ENCODE data around the gene CACNB4.

Gene CACNB4

DNA sequence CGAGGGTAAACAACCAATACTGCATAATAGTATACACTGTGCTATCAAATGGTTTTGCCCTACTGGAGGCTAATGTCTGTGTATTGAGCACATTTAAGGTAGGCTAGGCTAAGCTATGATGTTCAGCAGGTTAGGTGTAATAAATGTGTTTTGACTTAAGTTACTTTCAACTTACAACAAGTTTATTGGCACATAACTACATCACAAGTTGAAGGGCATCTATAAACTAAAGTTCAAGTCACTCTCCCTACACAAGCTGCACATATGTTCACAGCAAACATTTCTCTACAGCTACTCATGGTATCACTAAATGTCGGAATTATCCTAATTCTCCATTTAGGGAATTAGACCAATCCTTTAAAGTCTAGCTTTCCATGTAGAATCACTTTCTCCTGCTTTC, 282.0 kb downstream of the CACNB4 start:
- no peaks in the 10 kb centered on the region for H3K27me3 ChIP-seq (replicated peaks)
- H3K4me3 ChIP-seq (ENCODE audit: low read depth, low read length) = no peak overlapping the region
- in situ Hi-C loops (cut with HindIII; ENCODE audit: low pct_ligation_motif_present, low sequenced_read_pairs) = no loop called here
- TF ChIP-seq, protein P1, sequence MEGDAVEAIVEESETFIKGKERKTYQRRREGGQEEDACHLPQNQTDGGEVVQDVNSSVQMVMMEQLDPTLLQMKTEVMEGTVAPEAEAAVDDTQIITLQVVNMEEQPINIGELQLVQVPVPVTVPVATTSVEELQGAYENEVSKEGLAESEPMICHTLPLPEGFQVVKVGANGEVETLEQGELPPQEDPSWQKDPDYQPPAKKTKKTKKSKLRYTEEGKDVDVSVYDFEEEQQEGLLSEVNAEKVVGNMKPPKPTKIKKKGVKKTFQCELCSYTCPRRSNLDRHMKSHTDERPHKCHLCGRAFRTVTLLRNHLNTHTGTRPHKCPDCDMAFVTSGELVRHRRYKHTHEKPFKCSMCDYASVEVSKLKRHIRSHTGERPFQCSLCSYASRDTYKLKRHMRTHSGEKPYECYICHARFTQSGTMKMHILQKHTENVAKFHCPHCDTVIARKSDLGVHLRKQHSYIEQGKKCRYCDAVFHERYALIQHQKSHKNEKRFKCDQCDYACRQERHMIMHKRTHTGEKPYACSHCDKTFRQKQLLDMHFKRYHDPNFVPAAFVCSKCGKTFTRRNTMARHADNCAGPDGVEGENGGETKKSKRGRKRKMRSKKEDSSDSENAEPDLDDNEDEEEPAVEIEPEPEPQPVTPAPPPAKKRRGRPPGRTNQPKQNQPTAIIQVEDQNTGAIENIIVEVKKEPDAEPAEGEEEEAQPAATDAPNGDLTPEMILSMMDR (IDR thresholded peaks at IDR 0.05; ENCODE audit: low read depth, low read length, missing control alignments) = no peak
- no peak overlapping the region for H3K27ac ChIP-seq
- no peaks in the 10 kb centered on the region for H3K36me3 ChIP-seq (replicated peaks)
- DNase-seq = no peak

DNA sequence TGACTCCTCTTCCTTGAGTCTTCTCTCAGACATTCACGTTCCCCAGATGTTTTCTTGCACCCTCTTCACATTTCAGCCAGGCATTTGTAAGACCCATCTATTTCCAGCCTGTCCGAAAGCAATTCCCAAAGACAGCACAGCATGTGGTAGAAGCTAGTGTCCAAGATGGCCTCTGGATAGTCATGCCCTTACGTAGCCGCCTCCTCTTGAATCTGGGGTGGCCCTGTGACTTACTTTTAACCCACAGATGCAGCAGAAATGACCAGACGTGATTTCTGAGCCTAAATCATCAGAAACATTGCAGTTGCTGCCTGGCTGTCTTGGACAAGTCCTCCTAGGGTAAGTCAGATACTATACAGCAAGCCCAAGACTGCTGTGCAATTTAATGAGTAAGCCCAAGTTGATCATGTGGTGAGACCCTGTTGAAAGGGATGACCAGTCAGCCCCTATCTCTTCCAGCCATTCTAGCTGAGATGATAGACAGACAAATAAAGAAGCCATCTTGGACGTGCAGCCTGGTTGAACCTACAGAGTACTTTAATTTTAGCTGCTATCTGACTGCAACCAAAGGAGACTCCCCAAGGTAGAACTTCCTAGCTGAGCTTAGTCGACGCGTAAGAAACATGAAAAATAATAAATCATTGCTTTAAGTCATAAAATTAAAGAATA, 282.9 kb downstream of the CACNB4 start:
- no peak overlapping the region for H3K4me3 ChIP-seq (ENCODE audit: low read depth, low read length)
- H3K36me3 ChIP-seq (replicated peaks) = no peaks in the 10 kb centered on the region
- no peak for DNase-seq
- H3K27ac ChIP-seq = no peak overlapping the region
- TF ChIP-seq, protein P1 (IDR thresholded peaks at IDR 0.05; ENCODE audit: low read depth, low read length, missing control alignments) = no peak
- in situ Hi-C loops (cut with HindIII; ENCODE audit: low pct_ligation_motif_present, low sequenced_read_pairs) = no loop called here
- no peaks in the 10 kb centered on the region for H3K27me3 ChIP-seq (replicated peaks)

DNA sequence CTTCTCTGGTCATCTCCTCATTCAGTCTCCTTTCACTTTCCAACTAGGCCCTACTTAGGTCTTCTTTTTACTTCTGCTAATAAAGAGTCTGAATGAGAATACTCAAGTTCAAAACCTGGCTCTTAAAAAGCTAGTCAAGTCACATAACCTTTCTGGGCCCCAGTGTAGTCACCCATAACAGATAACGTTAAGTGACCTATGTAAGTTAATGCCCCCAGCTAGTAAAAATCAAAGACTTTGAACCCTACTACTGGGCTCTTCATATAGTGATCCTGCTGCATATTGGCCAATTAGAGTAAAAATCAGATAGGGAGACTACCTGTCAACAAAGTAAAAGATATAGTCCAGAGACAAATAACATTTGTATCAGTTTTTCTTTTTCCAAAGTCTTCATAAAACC, 288.4 kb downstream of the CACNB4 start:
- H3K36me3 ChIP-seq (replicated peaks) = peaks cover 7% of the 10 kb centered on the region
- DNase-seq = no peak
- TF ChIP-seq, protein P1 (IDR thresholded peaks at IDR 0.05; ENCODE audit: low read depth, low read length, missing control alignments) = no peak
- in situ Hi-C loops (cut with HindIII; ENCODE audit: low pct_ligation_motif_present, low sequenced_read_pairs) = no loop called here
- no peak overlapping the region for H3K4me3 ChIP-seq (ENCODE audit: low read depth, low read length)
- H3K27ac ChIP-seq = no peak overlapping the region
- H3K27me3 ChIP-seq (replicated peaks) = no peaks in the 10 kb centered on the region

DNA sequence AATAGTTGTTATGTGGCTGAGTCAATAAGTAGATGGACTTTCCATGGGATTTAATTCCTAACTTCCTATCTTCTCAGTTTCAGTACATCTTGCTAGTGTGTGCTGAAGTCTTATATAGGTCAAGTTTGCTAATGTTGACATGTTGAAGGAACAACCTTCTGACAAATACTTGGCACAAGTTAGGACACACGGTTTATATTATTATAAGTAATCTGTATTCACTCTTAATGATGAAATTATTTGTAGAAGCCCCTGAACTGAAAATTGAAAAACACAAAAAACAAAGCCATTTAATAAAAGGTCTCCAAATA, 289.8 kb downstream of the CACNB4 start:
- Histone ChIP-seq H3K27ac (no peak overlapping the region), H3K4me3 (ENCODE audit: low read depth, low read length) (no peak overlapping the region), H3K27me3 (replicated peaks) (no peaks in the 10 kb centered on the region), H3K36me3 (replicated peaks) (peaks cover 9% of the 10 kb centered on the region)
- in situ Hi-C loops (cut with HindIII; ENCODE audit: low pct_ligation_motif_present, low sequenced_read_pairs) = no loop called here
- DNase-seq = no peak
- TF ChIP-seq, protein P1 (IDR thresholded peaks at IDR 0.05; ENCODE audit: low read depth, low read length, missing control alignments) = no peak

DNA sequence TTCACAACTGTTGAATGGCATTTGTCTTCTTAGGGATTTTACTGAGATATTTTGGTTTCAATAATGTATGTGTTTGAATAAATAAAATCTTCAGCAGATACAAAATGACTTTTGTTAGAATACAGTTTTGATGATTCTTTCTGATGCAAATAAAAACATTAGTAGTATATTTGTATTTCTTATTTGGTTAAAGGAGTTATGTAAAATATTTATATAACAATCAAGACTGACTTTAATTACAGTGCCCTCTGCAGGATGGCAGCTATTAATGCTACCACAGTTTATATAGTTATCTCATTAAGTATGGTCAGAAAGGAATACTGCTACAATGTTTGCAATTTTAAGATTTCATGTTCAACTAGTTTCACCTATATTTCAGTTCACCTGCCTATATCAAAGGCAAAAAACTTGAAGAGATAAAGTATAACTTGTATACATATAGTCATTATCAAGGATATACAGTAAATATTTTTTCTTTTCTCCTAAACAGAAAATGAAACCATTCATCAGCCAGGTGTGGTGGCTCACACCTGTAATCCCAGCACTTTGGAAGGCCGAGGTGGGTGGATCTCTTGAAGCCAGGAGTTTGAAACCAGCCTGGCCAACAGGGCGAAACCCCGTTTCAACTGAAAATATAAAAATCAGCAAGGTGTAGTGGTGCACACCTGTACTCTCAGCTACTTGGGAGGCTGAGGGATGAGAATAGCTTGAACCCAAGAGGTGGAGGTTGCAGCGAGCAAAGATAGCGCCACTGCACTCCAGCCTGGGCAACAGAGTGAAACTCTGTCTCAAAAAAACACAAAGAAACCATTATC, 290.4 kb downstream of the CACNB4 start:
- in situ Hi-C loops (cut with HindIII; ENCODE audit: low pct_ligation_motif_present, low sequenced_read_pairs) = no loop called here
- no peaks in the 10 kb centered on the region for H3K27me3 ChIP-seq (replicated peaks)
- H3K36me3 ChIP-seq (replicated peaks) = peaks cover 9% of the 10 kb centered on the region
- TF ChIP-seq, protein P1 (IDR thresholded peaks at IDR 0.05; ENCODE audit: low read depth, low read length, missing control alignments) = peak; percentile 42
- no peak overlapping the region for H3K4me3 ChIP-seq (ENCODE audit: low read depth, low read length)
- peak; percentile 14 for DNase-seq
- H3K27ac ChIP-seq = no peak overlapping the region
